Daoy (cell line): ENCODE measurements around the gene FASTKD3. TPM values are rescaled to one million over a fixed set of nuclear protein-coding genes. Genes with fewer than 3 reads are reported as not detected.

ENCODE experiments used
- total RNA-seq: library from RNA; depleted of rRNA; stranded (reverse); fragments of >200 nt; shearing (Covaris generic); gene quantifications from 2 replicates; pipeline ENCODE4 v1.2.3, GENCODE V29; 2014; rRNA removed

FASTKD3 gene
- total RNA-seq, 1 experiment from 2014 or later: 15.5 TPM

Other genes starting within 250 kb of the FASTKD3 start
- gene CFAP90, start 17.9 kb downstream of the FASTKD3 start, total RNA-seq: 0.18 TPM in 1 of 2 replicates, not detected in the other
- gene MTRR, start 117 bp upstream of the FASTKD3 start, total RNA-seq: 27.1 and 40.7 TPM in 2 replicates